ENCODE results near the gene CEBPG. TPM values are rescaled to one million over a fixed set of nuclear protein-coding genes. Genes with fewer than 3 reads are reported as not detected.

The CEBPG gene
- total RNA-seq, 1 donor from 2014 or later, result 31.3 TPM

- no peak for DNase-seq (ENCODE audit: low spot score)
Observed at GRCh38 chr19:33382006-33382405, 8.5 kb downstream of the CEBPG start.

- no peak for DNase-seq (ENCODE audit: low spot score)
Observed at GRCh38 chr19:33382982-33383381, 9.5 kb downstream of the CEBPG start.

GRCh38 chr19:33383720-33384292 lies 10.3 kb downstream of the CEBPG start:
- no peak for DNase-seq (ENCODE audit: low spot score)

- DNase-seq (ENCODE audit: low spot score), result no peak
Observed at GRCh38 chr19:33384983-33385382, 11.5 kb downstream of the CEBPG start.

- DNase-seq (ENCODE audit: low spot score), result no peak
Observed at GRCh38 chr19:33385956-33386355, 12.4 kb downstream of the CEBPG start.

- peak; percentile 41 for DNase-seq (ENCODE audit: low spot score)
Observed at GRCh38 chr19:33386361-33386858, 12.9 kb downstream of the CEBPG start.

GRCh38 chr19:33387351-33388230 lies 14.1 kb downstream of the CEBPG start:
- peak; percentile 42 for DNase-seq (ENCODE audit: low spot score)

- DNase-seq (ENCODE audit: low spot score), result no peak
Observed at GRCh38 chr19:33388231-33388724, 14.8 kb downstream of the CEBPG start.

GRCh38 chr19:33388725-33389420 lies 15.4 kb downstream of the CEBPG start:
- DNase-seq (ENCODE audit: low spot score), result no peak

- no peak for DNase-seq (ENCODE audit: low spot score)
Observed at GRCh38 chr19:33389421-33390100, 16.1 kb downstream of the CEBPG start.

- no peak for DNase-seq (ENCODE audit: low spot score)
Observed at GRCh38 chr19:33390101-33390907, 16.8 kb downstream of the CEBPG start.

GRCh38 chr19:33390908-33391630 lies 17.6 kb downstream of the CEBPG start:
- DNase-seq (ENCODE audit: low spot score), result no peak

GRCh38 chr19:33391631-33392249 lies 18.2 kb downstream of the CEBPG start:
- DNase-seq (ENCODE audit: low spot score), result no peak

GRCh38 chr19:33392341-33393285 lies 19.1 kb downstream of the CEBPG start:
- no peak for DNase-seq (ENCODE audit: low spot score)

- DNase-seq (ENCODE audit: low spot score), result no peak
Observed at GRCh38 chr19:33393286-33394005, 19.9 kb downstream of the CEBPG start.

GRCh38 chr19:33394006-33394722 lies 20.7 kb downstream of the CEBPG start:
- DNase-seq (ENCODE audit: low spot score), result no peak
